Measurements from ENCODE around the gene CPB2.

The CPB2 gene

DNA sequence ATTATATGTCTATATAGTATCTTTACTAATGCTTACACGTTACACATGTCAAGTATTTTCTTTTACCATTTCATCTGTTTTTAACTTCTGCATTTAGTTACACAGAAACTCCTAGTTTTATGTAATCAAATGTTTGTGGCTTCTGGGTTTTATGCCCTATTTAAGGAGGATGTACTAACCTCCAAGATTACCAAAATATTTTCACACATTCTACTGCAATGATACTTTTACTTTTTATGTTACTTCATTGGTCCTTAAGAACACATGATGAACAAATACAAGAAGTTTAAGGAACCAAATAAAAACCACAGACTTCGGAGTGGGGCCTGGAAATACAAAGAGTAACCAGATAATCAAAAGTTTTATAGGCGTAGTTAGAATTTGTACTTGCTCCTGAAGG, 89.5 kb downstream of the CPB2 start:
- DNase-seq (ENCODE audit: low read depth), result peak; percentile 69
- TF ChIP-seq, protein P1, sequence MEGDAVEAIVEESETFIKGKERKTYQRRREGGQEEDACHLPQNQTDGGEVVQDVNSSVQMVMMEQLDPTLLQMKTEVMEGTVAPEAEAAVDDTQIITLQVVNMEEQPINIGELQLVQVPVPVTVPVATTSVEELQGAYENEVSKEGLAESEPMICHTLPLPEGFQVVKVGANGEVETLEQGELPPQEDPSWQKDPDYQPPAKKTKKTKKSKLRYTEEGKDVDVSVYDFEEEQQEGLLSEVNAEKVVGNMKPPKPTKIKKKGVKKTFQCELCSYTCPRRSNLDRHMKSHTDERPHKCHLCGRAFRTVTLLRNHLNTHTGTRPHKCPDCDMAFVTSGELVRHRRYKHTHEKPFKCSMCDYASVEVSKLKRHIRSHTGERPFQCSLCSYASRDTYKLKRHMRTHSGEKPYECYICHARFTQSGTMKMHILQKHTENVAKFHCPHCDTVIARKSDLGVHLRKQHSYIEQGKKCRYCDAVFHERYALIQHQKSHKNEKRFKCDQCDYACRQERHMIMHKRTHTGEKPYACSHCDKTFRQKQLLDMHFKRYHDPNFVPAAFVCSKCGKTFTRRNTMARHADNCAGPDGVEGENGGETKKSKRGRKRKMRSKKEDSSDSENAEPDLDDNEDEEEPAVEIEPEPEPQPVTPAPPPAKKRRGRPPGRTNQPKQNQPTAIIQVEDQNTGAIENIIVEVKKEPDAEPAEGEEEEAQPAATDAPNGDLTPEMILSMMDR (conservative IDR thresholded peaks at IDR 0.05; ENCODE audit: low read length), result no peak
- H3K4me3 ChIP-seq (ENCODE audit: low read length), result no peak overlapping the region

DNA sequence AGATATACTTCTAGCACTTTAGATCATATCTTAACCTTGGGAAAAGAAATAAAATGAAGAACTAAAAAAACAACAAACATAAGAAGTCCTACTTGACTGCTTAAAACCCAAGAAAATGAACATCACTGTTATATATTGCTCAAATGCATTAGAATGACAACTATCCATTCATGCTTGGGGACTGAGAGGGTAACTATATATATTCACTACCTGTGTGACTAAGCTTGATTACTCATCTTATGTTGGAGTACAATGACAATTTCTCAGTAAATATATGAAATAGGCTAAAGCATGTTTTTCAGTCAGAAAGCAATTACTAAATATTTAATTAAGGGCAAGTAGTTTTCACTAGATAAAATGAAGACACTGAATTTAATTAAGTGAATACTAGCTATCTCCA, 92.4 kb downstream of the CPB2 start:
- no peak for DNase-seq (ENCODE audit: low read depth)
- H3K4me3 ChIP-seq (ENCODE audit: low read length), result no peak overlapping the region
- TF ChIP-seq, protein P1 (conservative IDR thresholded peaks at IDR 0.05; ENCODE audit: low read length), result no peak

DNA sequence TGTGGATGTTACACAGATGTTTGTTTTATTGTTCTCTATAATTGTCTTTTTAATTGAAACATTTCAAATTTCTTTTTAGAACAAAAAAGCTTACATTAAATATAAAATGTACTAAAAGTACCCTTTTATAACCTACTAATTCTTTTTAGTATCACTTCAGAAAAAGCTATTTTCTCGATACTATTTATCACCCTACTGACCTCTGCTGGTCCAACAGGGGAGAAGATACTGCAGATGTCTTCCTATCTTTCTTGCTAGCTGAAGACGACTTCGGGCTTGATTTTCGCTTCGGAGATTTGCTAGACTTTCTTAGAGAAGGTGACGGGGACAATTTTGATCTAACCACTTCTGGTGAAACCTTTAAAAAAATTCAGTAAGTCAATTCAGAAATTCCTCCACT, 94.7 kb downstream of the CPB2 start:
- no peak overlapping the region for H3K4me3 ChIP-seq (ENCODE audit: low read length)
- TF ChIP-seq, protein P1 (conservative IDR thresholded peaks at IDR 0.05; ENCODE audit: low read length), result peak; percentile 54
- DNase-seq (ENCODE audit: low read depth), result peak; percentile 4

DNA sequence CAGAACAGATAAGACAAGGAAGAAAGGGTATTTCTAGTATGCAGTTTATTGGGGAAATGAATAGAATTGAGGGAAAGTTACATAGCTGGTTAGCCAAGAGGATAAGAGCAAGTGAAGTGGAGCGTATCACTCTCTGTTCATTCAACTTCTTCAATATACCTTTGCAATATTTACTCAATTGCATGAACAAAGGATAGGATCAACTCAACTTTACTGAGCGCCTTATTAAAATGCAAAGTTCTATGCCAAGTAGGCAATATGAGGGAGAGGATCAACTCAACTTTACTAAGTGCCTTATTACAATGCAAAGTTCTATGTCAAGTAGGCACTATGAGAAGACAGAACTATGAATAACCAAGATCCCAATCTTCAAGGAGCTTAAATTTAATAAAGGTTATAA, 96.2 kb downstream of the CPB2 start:
- H3K4me3 ChIP-seq (ENCODE audit: low read length), result no peak overlapping the region
- no peak for DNase-seq (ENCODE audit: low read depth)
- TF ChIP-seq, protein P1 (conservative IDR thresholded peaks at IDR 0.05; ENCODE audit: low read length), result no peak

DNA sequence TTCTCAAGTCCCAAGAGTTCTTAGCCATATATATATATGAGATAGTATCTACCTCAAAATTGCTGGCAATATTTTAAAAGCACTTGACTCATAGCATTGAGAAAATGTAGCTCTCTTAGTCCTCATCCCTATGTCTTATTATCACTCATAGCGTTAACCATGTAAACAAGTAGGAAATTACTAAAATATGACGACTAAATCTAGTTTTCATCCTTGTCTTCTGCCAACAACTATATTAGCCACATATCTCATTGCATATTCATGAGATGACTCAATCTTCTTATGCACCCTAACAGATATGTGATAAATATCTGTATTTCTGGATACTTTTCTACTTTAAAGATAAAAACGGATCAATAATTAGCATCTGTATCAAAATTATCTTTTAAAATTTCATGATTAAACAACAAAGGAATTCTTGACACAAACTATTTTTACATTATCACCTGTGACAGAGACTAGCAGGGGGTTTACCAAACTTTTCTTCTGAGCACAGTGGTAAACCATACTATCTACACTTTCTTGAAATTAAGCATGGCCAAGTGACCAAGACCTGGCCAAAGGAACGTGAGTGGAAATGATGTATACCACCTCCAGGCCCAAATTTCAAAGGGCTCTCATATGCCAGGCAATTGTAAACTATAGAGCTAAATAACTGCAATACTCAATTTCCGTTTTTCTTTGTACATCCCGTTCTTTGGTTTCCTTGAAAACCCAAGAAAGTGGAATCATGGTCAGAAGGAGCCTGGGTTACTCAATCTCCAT, 98.0 kb downstream of the CPB2 start:
- H3K4me3 ChIP-seq (ENCODE audit: low read length), result no peak overlapping the region
- no peak for DNase-seq (ENCODE audit: low read depth)
- TF ChIP-seq, protein P1 (conservative IDR thresholded peaks at IDR 0.05; ENCODE audit: low read length), result no peak

DNA sequence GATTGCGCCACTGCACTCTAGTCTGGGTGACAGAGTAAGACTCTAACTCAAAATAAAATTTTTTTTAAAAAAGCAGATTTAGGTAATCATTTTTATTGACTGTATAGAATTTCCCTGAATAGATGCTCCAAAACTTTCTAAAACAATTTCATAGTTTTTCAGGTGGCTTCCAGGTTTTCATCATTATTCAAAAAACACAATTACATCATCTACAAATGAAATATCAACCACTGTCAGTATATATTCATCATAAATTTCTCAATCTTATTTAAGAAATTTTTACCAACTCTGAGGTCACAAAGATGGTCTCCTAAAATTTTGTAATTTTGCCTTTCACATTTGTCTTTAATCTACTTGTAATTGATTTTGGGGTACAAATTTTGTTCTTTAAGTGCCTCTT, 100.3 kb downstream of the CPB2 start:
- no peak for DNase-seq (ENCODE audit: low read depth)

More for the DNA sequence above, 100.3 kb downstream of the CPB2 start:
- H3K4me3 ChIP-seq (ENCODE audit: low read length), result no peak overlapping the region
- TF ChIP-seq, protein P1 (conservative IDR thresholded peaks at IDR 0.05; ENCODE audit: low read length), result no peak

Measured in AG10803 (cell line).